HepG2 (cell line): ENCODE results near the gene AP1G1. TPM values are rescaled to one million over a fixed set of nuclear protein-coding genes. Genes with fewer than 3 reads are reported as not detected.

Experiments
- ATAC-seq: fragments of 200-7000 bp; cut with Tn5 transposase; 3 replicates; pipeline ENCODE4 v1.9.1; 2020; ENCODE audit warnings: mild to moderate bottlenecking, moderate library complexity
- BruUV-seq: library from RNA; stranded (reverse); fragments of 400-500 nt; replicated peaks from 2 replicates; lab custom pipeline; 2021; lab: Mats Ljungman, UMichigan
- CTCF ChIA-PET: fragments of 300-600 bp; formaldehyde crosslinking; extraction: SDS; loops from one replicate; lab custom pipeline; 2021; ENCODE audit warnings: low total read pairs, inconsistent platforms, low intra/inter-chr PET ratio; lab: Yijun Ruan, JAX
- POLR2A ChIA-PET: fragments of 350-600 bp; sonication (Branson Sonifier 250); formaldehyde crosslinking; loops from one replicate; lab custom pipeline; 2020; ENCODE audit warnings: antibody characterized with exemption, inconsistent platforms; lab: Yijun Ruan, JAX
- DNase-seq: peaks from one replicate; pipeline ENCODE4 v3.0.0-alpha.2; 2015; ENCODE audit warnings: low spot score
- FAIRE-seq: peaks from 3 replicates; lab custom pipeline; 2011; peaks lifted over from hg19 to GRCh38; lab: Jason Lieb, UNC
- H2AFZ ChIP-seq: one replicate; pipeline ENCODE4 v1.6.1; 2011; ENCODE audit warnings: low read length, inconsistent platforms
- H3K27ac ChIP-seq: fragments of 300-600 bp; 3 replicates; pipeline ENCODE4 v1.8.0; 2011; ENCODE audit warnings: mixed run types, mild to moderate bottlenecking, mixed read lengths, low read length, inconsistent platforms; ENCODE audit not compliant: insufficient read depth; ENCODE audit errors: extremely low read length
- H3K27me3 ChIP-seq, 2 experiments: fragments of 200-600 bp in 1 of 2; 2 replicates in 1 of 2; 3 replicates in 1 of 2; pipeline versions ENCODE4 v1.6.0 to v1.8.0; 2011; ENCODE audit warnings: low read length in 2 of 2, mild to moderate bottlenecking in 2 of 2, moderate library complexity in 2 of 2, inconsistent platforms in 1 of 2; ENCODE audit not compliant: insufficient read depth in 2 of 2, control insufficient read depth in 1 of 2
- H3K36me3 ChIP-seq, 2 experiments: fragments of 200-600 bp in 1 of 2; replicated peaks in 1 of 2; 2 replicates in 1 of 2; 3 replicates in 1 of 2; pipeline versions ENCODE4 v1.5.1 to v1.8.0; 2011; ENCODE audit warnings: low read length in 2 of 2, inconsistent platforms in 1 of 2; ENCODE audit not compliant: insufficient read depth in 2 of 2, control insufficient read depth in 1 of 2
- H3K4me1 ChIP-seq: 2 replicates; pipeline ENCODE4 v1.5.1; 2012; ENCODE audit warnings: low read length, inconsistent platforms; ENCODE audit not compliant: insufficient read depth
- H3K4me2 ChIP-seq: 2 replicates; pipeline ENCODE4 v1.6.0; 2011; ENCODE audit warnings: low read depth, low read length, inconsistent platforms
- H3K4me3 ChIP-seq, 3 experiments: fragments of 200-600 bp in 1 of 3; sonication (generic), shearing (Covaris generic) in 1 of 3; replicated peaks in 1 of 3; 2 replicates each; pipeline ENCODE4 v1.5.1; 2011 to 2016; ENCODE audit warnings: low read length in 3 of 3, inconsistent platforms in 2 of 3, low read depth in 2 of 3, mild to moderate bottlenecking in 2 of 3, control low read depth in 1 of 3, mixed read lengths in 1 of 3; ENCODE audit not compliant: insufficient read depth in 1 of 3
- H3K79me2 ChIP-seq: one replicate; pipeline ENCODE4 v1.6.1; 2011; ENCODE audit warnings: low read length, inconsistent platforms; ENCODE audit not compliant: insufficient read depth
- H3K9ac ChIP-seq: 2 replicates; pipeline ENCODE4 v1.6.0; 2011; ENCODE audit warnings: mild to moderate bottlenecking, low read depth, low read length, inconsistent platforms; ENCODE audit not compliant: insufficient read depth
- H3K9me3 ChIP-seq: 2 replicates; pipeline ENCODE4 v1.5.1; 2012; ENCODE audit warnings: mild to moderate bottlenecking, low read length
- H4K20me1 ChIP-seq: 2 replicates; pipeline ENCODE4 v1.6.0; 2011; ENCODE audit warnings: inconsistent platforms, mild to moderate bottlenecking, low read length, moderate library complexity; ENCODE audit not compliant: insufficient read depth
- ASH2L ChIP-seq: fragments of 300-600, 200-600 bp; sonication (generic); IDR thresholded peaks from 2 replicates; pipeline ENCODE4 v1.7.0; 2017; ENCODE audit warnings: low read depth, mild to moderate bottlenecking, moderate library complexity, mixed read lengths, low read length; ENCODE audit not compliant: insufficient read length
- ERF ChIP-seq: IDR thresholded peaks from 2 replicates; pipeline ENCODE4 v1.6.1; 2018; ENCODE audit warnings: missing biosample characterization, missing genetic modification reagents
- IKZF4 ChIP-seq: sonication (generic); formaldehyde crosslinking; IDR thresholded peaks from 2 replicates; pipeline ENCODE4 v1.5.1; 2020; ENCODE audit warnings: borderline replicate concordance, mild to moderate bottlenecking, low read depth, missing genetic modification reagents; ENCODE audit errors: not compliant biosample characterization
- KDM2A ChIP-seq: sonication (generic); formaldehyde crosslinking; IDR thresholded peaks from 2 replicates; pipeline ENCODE4 v1.4.0; 2020; ENCODE audit warnings: low read depth, missing genetic modification reagents, borderline replicate concordance
- KDM6A ChIP-seq: IDR thresholded peaks from 2 replicates; pipeline ENCODE4 v1.6.1; 2016; ENCODE audit warnings: low read depth
- KLF6 ChIP-seq: IDR thresholded peaks from 2 replicates; pipeline ENCODE4 v1.8.0; 2016; ENCODE audit warnings: missing biosample characterization, missing genetic modification reagents
- RBM39 ChIP-seq: fragments of 200-400 bp; formaldehyde crosslinking; IDR thresholded peaks from one replicate; pipeline ENCODE4 v1.6.1; 2018; ENCODE audit warnings: antibody characterized with exemption, mild to moderate bottlenecking, low read depth, low read length; ENCODE audit not compliant: poor library complexity, severe bottlenecking
- RFXANK ChIP-seq: IDR thresholded peaks from 2 replicates; pipeline ENCODE4 v1.6.1; 2016
- SIX4 ChIP-seq: sonication (generic); formaldehyde crosslinking; IDR thresholded peaks from 2 replicates; pipeline ENCODE4 v1.4.0; 2020; ENCODE audit warnings: missing genetic modification reagents
- ZNF337 ChIP-seq: sonication (generic); formaldehyde crosslinking; IDR thresholded peaks from 2 replicates; pipeline ENCODE4 v1.5.1; 2020; ENCODE audit warnings: missing genetic modification reagents, low read depth, mild to moderate bottlenecking, borderline replicate concordance
- ZNF777 ChIP-seq: sonication (generic); formaldehyde crosslinking; IDR thresholded peaks from 2 replicates; pipeline ENCODE4 v1.4.0; 2020; ENCODE audit warnings: missing genetic modification reagents
- WGBS: methylation state at CpG from one replicate; pipeline ENCODE4 v1.1.6; 2017; ENCODE audit warnings: low lambda C conversion rate; 5-methylcytosine and 5-hydroxymethylcytosine counted together
- in situ Hi-C: cut with HindIII; loops from 2 replicates; pipeline ENCODE4 v1.10.0; 2017; ENCODE audit warnings: low pct_unique_long_range_greater_than_20kb; ENCODE audit not compliant: extremely low pct_ligation_motif_present
- intact Hi-C: fragments of 100-400 bp; cut with micrococcal nuclease; formaldehyde crosslinking; loops from one replicate; pipeline ENCODE4 v1.10.0; 2022; ENCODE audit not compliant: unreplicated experiment
- polyA plus RNA-seq, 8 experiments: library from polyadenylated mRNA; depleted of rRNA in 3 of 8; stranded (reverse) in 7 of 8; unstranded in 1 of 8; fragments of >200 nt; fragmentation: Illumina TruSeq in 4 of 8; extraction: Trizol in 4 of 8; gene quantifications; 2 replicates each; pipeline versions ENCODE4 v1.2.1 to v1.2.3, GENCODE V29; 2011 to 2016; ENCODE audit warnings: low read depth in 4 of 8, missing spikeins in 1 of 8, mixed read lengths in 1 of 8; ENCODE audit not compliant: insufficient read depth in 1 of 8
- total RNA-seq, 5 experiments: library from RNA; depleted of rRNA; stranded (reverse); fragments of >200 nt; fragmentation: Illumina TruSeq; extraction: Trizol; gene quantifications; 2 replicates each; pipeline ENCODE4 v1.2.3, GENCODE V29; 2016; ENCODE audit warnings: low read depth in 1 of 5
- TF ChIP-seq, protein P1 (sequence below): conservative IDR thresholded peaks from 2 replicates; pipeline ENCODE4 v1.6.1; 2018; ENCODE audit warnings: missing genetic modification reagents
- TF ChIP-seq, protein P2 (sequence below): sonication (generic); formaldehyde crosslinking; IDR thresholded peaks from 2 replicates; pipeline ENCODE4 v1.8.0; 2022; ENCODE audit warnings: mild to moderate bottlenecking, missing genetic modification reagents, borderline replicate concordance
- TF ChIP-seq, protein P3 (sequence below): IDR thresholded peaks from 2 replicates; pipeline ENCODE4 v1.6.1; 2012; ENCODE audit warnings: low read depth, low read length, improper control_type of control experiment

The AP1G1 gene
- total and polyA plus RNA-seq, 2 of the 13 experiments (the other 11 are each of a cell fraction or from before 2014, with no cell fraction given): 62.2 to 66.2 TPM

DNA sequence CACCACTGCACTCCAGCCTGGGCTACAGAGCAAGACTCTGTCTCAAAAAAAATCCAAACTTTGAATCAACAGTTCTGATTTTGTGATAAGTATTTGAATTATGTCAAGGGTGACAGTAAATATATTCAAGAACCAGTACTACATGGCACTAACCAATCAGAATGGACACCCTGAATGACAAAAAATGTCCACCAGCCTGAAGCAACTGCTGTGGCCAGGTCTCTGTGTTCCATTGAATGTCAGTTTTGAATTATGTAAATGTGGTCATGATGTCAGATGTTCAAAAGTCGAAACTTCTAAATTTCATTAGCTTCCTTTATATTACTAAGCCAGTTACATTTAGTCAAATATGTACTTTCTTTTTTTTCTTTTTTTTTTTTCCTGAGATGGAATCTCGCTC lies 21.7 kb upstream of the AP1G1 start:
- no peak for ATAC-seq
- BruUV-seq: no TSS peak
- POLR2A ChIA-PET: interaction anchor here (0.6 kb wide), 1 partner anchor 21 kb away, joined by 3 read pairs; no protein-coding TSS in a partner anchor

More for the DNA sequence above, 21.7 kb upstream of the AP1G1 start:
- H3K9me3 ChIP-seq: no peaks in the 10 kb centered on the region
- H3K4me1 ChIP-seq: peaks cover 2% of the 10 kb centered on the region; the same call in 1 of the 2 replicates
- no peak overlapping the region for H3K4me2 ChIP-seq
- FAIRE-seq: no peak
- H2AFZ ChIP-seq: no peak overlapping the region
- no peak overlapping the region for H3K27ac ChIP-seq
- H3K79me2 ChIP-seq: no peaks in the 10 kb centered on the region
- H3K36me3 ChIP-seq: no peaks in the 10 kb centered on the region
- TF ChIP-seq ZNF777 (CRISPR knock-in tag) (no peak), ZNF337 (CRISPR knock-in tag) (no peak), IKZF4 (CRISPR knock-in tag) (no peak), SIX4 (no peak), KDM2A (CRISPR knock-in tag) (no peak), ERF (CRISPR knock-in tag) (no peak), KDM6A (CRISPR knock-in tag) (no peak), RBM39 (no peak), ASH2L (no peak), RFXANK (CRISPR knock-in tag) (no peak), KLF6 (no peak)
- TF ChIP-seq, protein P1, sequence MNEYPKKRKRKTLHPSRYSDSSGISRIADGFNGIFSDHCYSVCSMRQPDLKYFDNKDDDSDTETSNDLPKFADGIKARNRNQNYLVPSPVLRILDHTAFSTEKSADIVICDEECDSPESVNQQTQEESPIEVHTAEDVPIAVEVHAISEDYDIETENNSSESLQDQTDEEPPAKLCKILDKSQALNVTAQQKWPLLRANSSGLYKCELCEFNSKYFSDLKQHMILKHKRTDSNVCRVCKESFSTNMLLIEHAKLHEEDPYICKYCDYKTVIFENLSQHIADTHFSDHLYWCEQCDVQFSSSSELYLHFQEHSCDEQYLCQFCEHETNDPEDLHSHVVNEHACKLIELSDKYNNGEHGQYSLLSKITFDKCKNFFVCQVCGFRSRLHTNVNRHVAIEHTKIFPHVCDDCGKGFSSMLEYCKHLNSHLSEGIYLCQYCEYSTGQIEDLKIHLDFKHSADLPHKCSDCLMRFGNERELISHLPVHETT (CRISPR knock-in tag): no peak
- TF ChIP-seq, protein P2, sequence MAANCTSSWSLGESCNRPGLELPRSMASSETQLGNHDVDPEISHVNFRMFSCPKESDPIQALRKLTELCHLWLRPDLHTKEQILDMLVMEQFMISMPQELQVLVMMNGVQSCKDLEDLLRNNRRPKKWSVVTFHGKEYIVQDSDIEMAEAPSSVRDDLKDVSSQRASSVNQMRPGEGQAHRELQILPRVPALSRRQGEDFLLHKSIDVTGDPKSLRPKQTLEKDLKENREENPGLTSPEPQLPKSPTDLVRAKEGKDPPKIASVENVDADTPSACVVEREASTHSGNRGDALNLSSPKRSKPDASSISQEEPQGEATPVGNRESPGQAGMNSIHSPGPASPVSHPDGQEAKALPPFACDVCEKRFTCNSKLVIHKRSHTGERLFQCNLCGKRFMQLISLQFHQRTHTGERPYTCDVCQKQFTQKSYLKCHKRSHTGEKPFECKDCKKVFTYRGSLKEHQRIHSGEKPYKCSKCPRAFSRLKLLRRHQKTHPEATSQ: no peak
- TF ChIP-seq, protein P3, sequence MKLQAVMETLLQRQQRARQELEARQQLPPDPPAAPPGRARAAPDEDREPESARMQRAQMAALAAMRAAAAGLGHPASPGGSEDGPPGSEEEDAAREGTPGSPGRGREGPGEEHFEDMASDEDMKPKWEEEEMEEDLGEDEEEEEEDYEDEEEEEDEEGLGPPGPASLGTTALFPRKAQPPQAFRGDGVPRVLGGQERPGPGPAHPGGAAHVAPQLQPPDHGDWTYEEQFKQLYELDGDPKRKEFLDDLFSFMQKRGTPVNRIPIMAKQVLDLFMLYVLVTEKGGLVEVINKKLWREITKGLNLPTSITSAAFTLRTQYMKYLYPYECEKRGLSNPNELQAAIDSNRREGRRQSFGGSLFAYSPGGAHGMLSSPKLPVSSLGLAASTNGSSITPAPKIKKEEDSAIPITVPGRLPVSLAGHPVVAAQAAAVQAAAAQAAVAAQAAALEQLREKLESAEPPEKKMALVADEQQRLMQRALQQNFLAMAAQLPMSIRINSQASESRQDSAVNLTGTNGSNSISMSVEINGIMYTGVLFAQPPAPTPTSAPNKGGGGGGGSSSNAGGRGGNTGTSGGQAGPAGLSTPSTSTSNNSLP: no peak
- TF ChIP-seq, all 625 proteins: peak for 0
- WGBS: 62% methylated on average over 2 of the region's 2 CpGs
- intact Hi-C loops (no loop called here), in situ Hi-C loops (no loop called here)
- Histone ChIP-seq H3K9ac (no peak overlapping the region), H3K27me3 (no peaks in the 10 kb centered on the region), H4K20me1 (no peaks in the 10 kb centered on the region), H3K4me3 (no peak overlapping the region)
- DNase-seq: no peak
- CTCF ChIA-PET: no interaction called here
